PFSK-1 (cell line): Measurements from ENCODE around the gene RNF113B.

Experiments
- POLR2AphosphoS5 ChIP-seq: IDR thresholded peaks from 2 replicates; pipeline ENCODE4 v1.6.1; 2012; ENCODE audit warnings: low read depth, mild to moderate bottlenecking, control low read depth, low read length, moderate library complexity
- TF ChIP-seq, protein P1 (sequence below), 2 experiments: IDR thresholded peaks; 2 replicates each; pipeline versions ENCODE4 v1.6.1 to v1.8.0; 2011 to 2012; ENCODE audit warnings: low read depth in 2 of 2, low read length in 2 of 2, control low read depth in 1 of 2, inconsistent platforms in 1 of 2, mild to moderate bottlenecking in 1 of 2, moderate library complexity in 1 of 2; ENCODE audit not compliant: insufficient read depth in 1 of 2

DNA sequence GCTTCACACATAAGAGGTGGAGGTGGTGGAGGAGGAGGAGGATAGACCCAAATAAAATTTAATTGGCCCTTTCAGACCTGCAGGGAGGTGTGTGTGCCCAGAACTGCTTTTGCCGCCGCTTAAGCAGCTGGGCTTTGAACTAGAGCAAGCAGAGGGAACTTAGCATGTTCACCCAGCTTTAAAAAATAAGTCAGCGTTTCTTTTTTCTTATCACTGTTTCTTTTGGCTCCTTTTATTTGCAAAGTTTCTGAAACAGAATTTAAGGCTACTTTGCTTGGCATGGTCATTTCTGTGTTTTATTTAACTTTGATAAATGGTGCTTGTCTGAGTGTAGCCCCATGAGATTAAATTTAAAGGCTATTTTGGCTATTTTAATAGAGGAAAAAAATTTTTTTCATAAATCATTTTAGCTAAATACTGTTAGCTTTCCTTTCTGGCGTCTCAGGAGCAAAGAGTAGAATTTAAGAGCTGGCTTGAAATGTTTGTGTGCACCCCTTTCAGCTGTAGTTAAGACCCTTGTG, 43.3 kb upstream of the RNF113B start:
- TF ChIP-seq, protein P1, sequence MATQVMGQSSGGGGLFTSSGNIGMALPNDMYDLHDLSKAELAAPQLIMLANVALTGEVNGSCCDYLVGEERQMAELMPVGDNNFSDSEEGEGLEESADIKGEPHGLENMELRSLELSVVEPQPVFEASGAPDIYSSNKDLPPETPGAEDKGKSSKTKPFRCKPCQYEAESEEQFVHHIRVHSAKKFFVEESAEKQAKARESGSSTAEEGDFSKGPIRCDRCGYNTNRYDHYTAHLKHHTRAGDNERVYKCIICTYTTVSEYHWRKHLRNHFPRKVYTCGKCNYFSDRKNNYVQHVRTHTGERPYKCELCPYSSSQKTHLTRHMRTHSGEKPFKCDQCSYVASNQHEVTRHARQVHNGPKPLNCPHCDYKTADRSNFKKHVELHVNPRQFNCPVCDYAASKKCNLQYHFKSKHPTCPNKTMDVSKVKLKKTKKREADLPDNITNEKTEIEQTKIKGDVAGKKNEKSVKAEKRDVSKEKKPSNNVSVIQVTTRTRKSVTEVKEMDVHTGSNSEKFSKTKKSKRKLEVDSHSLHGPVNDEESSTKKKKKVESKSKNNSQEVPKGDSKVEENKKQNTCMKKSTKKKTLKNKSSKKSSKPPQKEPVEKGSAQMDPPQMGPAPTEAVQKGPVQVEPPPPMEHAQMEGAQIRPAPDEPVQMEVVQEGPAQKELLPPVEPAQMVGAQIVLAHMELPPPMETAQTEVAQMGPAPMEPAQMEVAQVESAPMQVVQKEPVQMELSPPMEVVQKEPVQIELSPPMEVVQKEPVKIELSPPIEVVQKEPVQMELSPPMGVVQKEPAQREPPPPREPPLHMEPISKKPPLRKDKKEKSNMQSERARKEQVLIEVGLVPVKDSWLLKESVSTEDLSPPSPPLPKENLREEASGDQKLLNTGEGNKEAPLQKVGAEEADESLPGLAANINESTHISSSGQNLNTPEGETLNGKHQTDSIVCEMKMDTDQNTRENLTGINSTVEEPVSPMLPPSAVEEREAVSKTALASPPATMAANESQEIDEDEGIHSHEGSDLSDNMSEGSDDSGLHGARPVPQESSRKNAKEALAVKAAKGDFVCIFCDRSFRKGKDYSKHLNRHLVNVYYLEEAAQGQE (IDR thresholded peaks at IDR 0.05; ENCODE audit: insufficient read depth in 1 of 2, low read depth in 2 of 2, low read length in 2 of 2), result no peak
- no peak for TF ChIP-seq POLR2AphosphoS5
